ENCODE data around the gene MAN1B1.

The MAN1B1 gene

GRCh38 chr9:137071282-137071681 is 15.5 kb upstream of the MAN1B1 start:
- no peak for TF ChIP-seq ZC3H10 (CRISPR knock-in tag; IDR thresholded peaks at IDR 0.05)
- no peak for TF ChIP-seq PPARA (CRISPR knock-in tag; IDR thresholded peaks at IDR 0.05; ENCODE audit: borderline replicate concordance)
- no peak for TF ChIP-seq TCF4 (CRISPR knock-in tag; IDR thresholded peaks at IDR 0.05; ENCODE audit: borderline replicate concordance)
- TF ChIP-seq ZNF8 (CRISPR knock-in tag; IDR thresholded peaks at IDR 0.05) = no peak
- TF ChIP-seq ZNF70 (CRISPR knock-in tag; IDR thresholded peaks at IDR 0.05) = no peak
- TF ChIP-seq ZFP30 (CRISPR knock-in tag; IDR thresholded peaks at IDR 0.05) = no peak
- ATAC-seq = no peak

DNA sequence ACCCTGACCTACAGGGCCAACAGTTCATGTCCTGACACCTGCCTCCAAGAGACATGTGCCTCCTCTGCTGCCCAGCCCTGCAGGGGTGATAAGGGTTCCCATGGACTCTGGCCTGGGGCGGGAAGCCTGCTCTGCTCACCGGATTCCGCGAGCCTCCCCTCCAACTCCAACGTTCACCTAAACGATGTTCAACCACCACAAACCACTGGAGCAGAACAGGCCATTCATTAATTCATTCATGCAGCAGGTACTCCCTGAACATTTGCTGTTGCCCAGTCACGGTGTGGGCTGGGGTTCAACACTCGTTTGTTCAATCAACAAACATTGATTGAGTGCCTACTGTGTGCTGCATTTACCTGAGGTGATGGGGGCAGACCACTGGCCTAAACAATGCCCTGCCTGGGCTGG is 12.8 kb upstream of the MAN1B1 start:
- no peak for TF ChIP-seq ZNF8 (CRISPR knock-in tag; IDR thresholded peaks at IDR 0.05)
- no peak for TF ChIP-seq CREB5 (CRISPR knock-in tag; IDR thresholded peaks at IDR 0.05; ENCODE audit: low read depth)
- TF ChIP-seq ESRRG (CRISPR knock-in tag; IDR thresholded peaks at IDR 0.05) = no peak
- no peak for TF ChIP-seq ARNTL (CRISPR knock-in tag; IDR thresholded peaks at IDR 0.05; ENCODE audit: borderline replicate concordance, low read depth)
- TF ChIP-seq ZNF565 (CRISPR knock-in tag; conservative IDR thresholded peaks at IDR 0.05; ENCODE audit: low read depth) = no peak
- TF ChIP-seq, protein P1, sequence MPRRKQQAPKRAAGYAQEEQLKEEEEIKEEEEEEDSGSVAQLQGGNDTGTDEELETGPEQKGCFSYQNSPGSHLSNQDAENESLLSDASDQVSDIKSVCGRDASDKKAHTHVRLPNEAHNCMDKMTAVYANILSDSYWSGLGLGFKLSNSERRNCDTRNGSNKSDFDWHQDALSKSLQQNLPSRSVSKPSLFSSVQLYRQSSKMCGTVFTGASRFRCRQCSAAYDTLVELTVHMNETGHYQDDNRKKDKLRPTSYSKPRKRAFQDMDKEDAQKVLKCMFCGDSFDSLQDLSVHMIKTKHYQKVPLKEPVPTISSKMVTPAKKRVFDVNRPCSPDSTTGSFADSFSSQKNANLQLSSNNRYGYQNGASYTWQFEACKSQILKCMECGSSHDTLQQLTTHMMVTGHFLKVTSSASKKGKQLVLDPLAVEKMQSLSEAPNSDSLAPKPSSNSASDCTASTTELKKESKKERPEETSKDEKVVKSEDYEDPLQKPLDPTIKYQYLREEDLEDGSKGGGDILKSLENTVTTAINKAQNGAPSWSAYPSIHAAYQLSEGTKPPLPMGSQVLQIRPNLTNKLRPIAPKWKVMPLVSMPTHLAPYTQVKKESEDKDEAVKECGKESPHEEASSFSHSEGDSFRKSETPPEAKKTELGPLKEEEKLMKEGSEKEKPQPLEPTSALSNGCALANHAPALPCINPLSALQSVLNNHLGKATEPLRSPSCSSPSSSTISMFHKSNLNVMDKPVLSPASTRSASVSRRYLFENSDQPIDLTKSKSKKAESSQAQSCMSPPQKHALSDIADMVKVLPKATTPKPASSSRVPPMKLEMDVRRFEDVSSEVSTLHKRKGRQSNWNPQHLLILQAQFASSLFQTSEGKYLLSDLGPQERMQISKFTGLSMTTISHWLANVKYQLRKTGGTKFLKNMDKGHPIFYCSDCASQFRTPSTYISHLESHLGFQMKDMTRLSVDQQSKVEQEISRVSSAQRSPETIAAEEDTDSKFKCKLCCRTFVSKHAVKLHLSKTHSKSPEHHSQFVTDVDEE (CRISPR knock-in tag; IDR thresholded peaks at IDR 0.05) = no peak
- no peak for TF ChIP-seq CSDC2 (CRISPR knock-in tag; IDR thresholded peaks at IDR 0.05)
- TF ChIP-seq PATZ1 (CRISPR knock-in tag; IDR thresholded peaks at IDR 0.05; ENCODE audit: borderline replicate concordance) = no peak
- no peak for TF ChIP-seq ZFP30 (CRISPR knock-in tag; IDR thresholded peaks at IDR 0.05)
- TF ChIP-seq CSRNP3 (CRISPR knock-in tag; IDR thresholded peaks at IDR 0.05) = no peak
- no peak for ATAC-seq

GRCh38 chr9:137074657-137075274 is 12.0 kb upstream of the MAN1B1 start:
- TF ChIP-seq ZC3H10 (CRISPR knock-in tag; IDR thresholded peaks at IDR 0.05) = no peak
- TF ChIP-seq, protein P1 (CRISPR knock-in tag; IDR thresholded peaks at IDR 0.05) = no peak
- TF ChIP-seq ZNF70 (CRISPR knock-in tag; IDR thresholded peaks at IDR 0.05) = no peak
- no peak for TF ChIP-seq SNAI2 (CRISPR knock-in tag; IDR thresholded peaks at IDR 0.05)
- no peak for TF ChIP-seq ARNTL (CRISPR knock-in tag; IDR thresholded peaks at IDR 0.05; ENCODE audit: borderline replicate concordance, low read depth)
- TF ChIP-seq ZFP30 (CRISPR knock-in tag; IDR thresholded peaks at IDR 0.05) = no peak
- no peak for TF ChIP-seq RARB (CRISPR knock-in tag; IDR thresholded peaks at IDR 0.05)
- TF ChIP-seq GLIS3 (CRISPR knock-in tag; IDR thresholded peaks at IDR 0.05) = no peak
- TF ChIP-seq ZNF8 (CRISPR knock-in tag; IDR thresholded peaks at IDR 0.05) = no peak
- TF ChIP-seq CSDC2 (CRISPR knock-in tag; IDR thresholded peaks at IDR 0.05) = no peak
- TF ChIP-seq ESRRG (CRISPR knock-in tag; IDR thresholded peaks at IDR 0.05) = no peak
- no peak for TF ChIP-seq TOX (CRISPR knock-in tag; IDR thresholded peaks at IDR 0.05; ENCODE audit: borderline replicate concordance)
- no peak for TF ChIP-seq BACH2 (CRISPR knock-in tag; IDR thresholded peaks at IDR 0.05; ENCODE audit: borderline replicate concordance)
- TF ChIP-seq TCF4 (CRISPR knock-in tag; IDR thresholded peaks at IDR 0.05; ENCODE audit: borderline replicate concordance) = no peak
- TF ChIP-seq CSRNP3 (CRISPR knock-in tag; IDR thresholded peaks at IDR 0.05) = no peak
- no peak for TF ChIP-seq ZFP3 (CRISPR knock-in tag; IDR thresholded peaks at IDR 0.05)
- no peak for TF ChIP-seq OSR1 (CRISPR knock-in tag; IDR thresholded peaks at IDR 0.05)
- no peak for TF ChIP-seq PPARA (CRISPR knock-in tag; IDR thresholded peaks at IDR 0.05; ENCODE audit: borderline replicate concordance)
- ATAC-seq = no peak
